Measurements from ENCODE around the gene DUSP6.

DUSP6 gene

DNA sequence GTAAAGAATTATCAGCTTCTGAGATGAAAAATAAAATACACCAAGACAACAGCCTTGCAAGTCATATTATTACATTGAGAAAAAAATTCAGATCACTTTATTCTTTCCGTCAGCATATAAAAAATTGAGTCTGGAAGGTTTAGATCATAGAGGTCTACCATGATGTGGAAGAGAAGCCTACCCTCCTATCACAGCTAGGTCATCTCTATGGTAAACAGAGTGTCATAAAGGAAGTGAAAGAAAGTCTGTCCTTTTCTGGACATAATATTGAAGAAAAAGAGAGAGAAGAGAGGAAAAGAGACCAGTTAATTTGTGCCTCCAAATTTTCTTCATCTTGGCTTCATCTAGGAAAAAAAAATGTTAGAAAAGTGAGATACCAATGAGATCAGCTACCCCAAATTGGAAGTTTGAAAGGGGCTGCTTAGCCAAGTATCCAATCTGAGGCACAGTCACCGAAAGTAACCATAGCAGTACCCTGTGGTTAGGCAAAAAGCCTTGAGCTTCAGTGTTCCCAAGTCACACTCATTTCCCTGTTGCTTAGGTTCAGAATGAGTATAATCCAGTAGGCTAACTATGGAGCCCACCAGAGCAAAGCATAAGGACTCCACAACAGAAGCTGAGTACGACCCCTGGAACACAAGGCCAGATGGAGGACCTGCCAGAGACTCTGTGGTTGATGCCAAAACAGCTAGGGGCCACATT lies 38.1 kb downstream of the DUSP6 start:
- Histone ChIP-seq H3K36me3 (no peaks in the 10 kb centered on the region), H3K27ac (no peak overlapping the region), H3K4me1 (ENCODE audit: control insufficient read depth in 1 of 2, insufficient read depth in 1 of 2, low read depth in 1 of 2, low read length in 1 of 2) (no peaks in the 10 kb centered on the region), H3K27me3 (no peaks in the 10 kb centered on the region), H3K9me3 (no peaks in the 10 kb centered on the region), H3K4me3 (ENCODE audit: low read depth in 1 of 2, low read length in 1 of 2) (no peak overlapping the region)
- TF ChIP-seq, protein P1, sequence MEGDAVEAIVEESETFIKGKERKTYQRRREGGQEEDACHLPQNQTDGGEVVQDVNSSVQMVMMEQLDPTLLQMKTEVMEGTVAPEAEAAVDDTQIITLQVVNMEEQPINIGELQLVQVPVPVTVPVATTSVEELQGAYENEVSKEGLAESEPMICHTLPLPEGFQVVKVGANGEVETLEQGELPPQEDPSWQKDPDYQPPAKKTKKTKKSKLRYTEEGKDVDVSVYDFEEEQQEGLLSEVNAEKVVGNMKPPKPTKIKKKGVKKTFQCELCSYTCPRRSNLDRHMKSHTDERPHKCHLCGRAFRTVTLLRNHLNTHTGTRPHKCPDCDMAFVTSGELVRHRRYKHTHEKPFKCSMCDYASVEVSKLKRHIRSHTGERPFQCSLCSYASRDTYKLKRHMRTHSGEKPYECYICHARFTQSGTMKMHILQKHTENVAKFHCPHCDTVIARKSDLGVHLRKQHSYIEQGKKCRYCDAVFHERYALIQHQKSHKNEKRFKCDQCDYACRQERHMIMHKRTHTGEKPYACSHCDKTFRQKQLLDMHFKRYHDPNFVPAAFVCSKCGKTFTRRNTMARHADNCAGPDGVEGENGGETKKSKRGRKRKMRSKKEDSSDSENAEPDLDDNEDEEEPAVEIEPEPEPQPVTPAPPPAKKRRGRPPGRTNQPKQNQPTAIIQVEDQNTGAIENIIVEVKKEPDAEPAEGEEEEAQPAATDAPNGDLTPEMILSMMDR (IDR thresholded peaks at IDR 0.05): no peak

DNA sequence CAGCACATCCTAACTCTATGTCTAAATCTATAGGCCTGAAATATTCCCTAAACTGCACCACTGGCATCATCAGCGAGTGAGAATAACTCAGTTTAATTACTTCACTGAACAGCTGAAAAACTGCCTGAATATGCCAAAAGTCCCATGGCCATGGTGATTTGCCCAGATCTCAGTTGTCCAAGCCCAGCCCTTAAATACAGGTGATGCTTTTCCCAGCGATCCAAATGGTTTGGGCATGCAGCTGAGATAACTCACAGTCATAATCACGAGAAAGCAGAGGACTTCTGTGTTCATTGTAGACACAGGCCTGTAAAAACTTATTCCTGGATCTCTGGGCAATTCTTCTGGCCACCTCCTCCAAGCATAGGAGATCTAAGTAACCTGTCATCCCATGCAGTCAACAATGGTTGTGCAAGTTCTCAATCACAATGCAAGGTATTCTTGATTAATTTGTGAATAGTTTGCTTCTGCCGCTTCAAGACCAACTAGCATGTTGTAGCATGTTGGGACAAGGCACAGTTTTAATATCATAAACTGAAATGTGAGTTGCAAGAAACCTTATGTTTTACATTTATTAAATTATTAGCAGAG lies 40.5 kb downstream of the DUSP6 start:
- Histone ChIP-seq H3K4me1 (ENCODE audit: control insufficient read depth in 1 of 2, insufficient read depth in 1 of 2, low read depth in 1 of 2, low read length in 1 of 2) (peaks cover 15 to 19% of the 10 kb centered on the region in 2 experiments), H3K27me3 (no peaks in the 10 kb centered on the region), H3K9me3 (no peaks in the 10 kb centered on the region), H3K27ac (no peak overlapping the region), H3K4me3 (ENCODE audit: low read depth in 1 of 2, low read length in 1 of 2) (no peak overlapping the region), H3K36me3 (no peaks in the 10 kb centered on the region)
- TF ChIP-seq, protein P1 (IDR thresholded peaks at IDR 0.05): no peak

DNA sequence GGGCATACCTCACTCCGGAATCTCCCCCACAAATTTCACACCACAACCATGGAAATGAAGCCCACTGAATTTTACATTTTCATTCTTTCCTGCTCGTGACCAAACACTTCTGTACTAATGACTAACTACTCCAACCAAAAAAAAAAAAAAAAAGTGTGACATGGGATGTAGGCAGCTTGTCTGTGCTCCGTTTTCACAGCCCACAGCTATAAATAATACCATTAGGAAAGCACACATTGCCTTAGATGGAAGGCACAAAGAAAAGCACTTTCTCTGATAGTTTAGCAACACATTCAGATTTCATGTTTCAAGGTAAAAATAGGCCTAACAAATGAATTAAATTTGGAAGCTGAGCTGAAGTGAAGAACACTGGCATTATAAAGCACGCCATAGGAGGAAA lies 42.5 kb downstream of the DUSP6 start:
- Histone ChIP-seq H3K9me3 (no peaks in the 10 kb centered on the region), H3K4me1 (ENCODE audit: control insufficient read depth in 1 of 2, insufficient read depth in 1 of 2, low read depth in 1 of 2, low read length in 1 of 2) (peaks cover 33 to 38% of the 10 kb centered on the region in 2 experiments), H3K27me3 (no peaks in the 10 kb centered on the region), H3K27ac (no peak overlapping the region), H3K36me3 (no peaks in the 10 kb centered on the region), H3K4me3 (ENCODE audit: low read depth in 1 of 2, low read length in 1 of 2) (no peak overlapping the region)
- TF ChIP-seq, protein P1 (IDR thresholded peaks at IDR 0.05): no peak

DNA sequence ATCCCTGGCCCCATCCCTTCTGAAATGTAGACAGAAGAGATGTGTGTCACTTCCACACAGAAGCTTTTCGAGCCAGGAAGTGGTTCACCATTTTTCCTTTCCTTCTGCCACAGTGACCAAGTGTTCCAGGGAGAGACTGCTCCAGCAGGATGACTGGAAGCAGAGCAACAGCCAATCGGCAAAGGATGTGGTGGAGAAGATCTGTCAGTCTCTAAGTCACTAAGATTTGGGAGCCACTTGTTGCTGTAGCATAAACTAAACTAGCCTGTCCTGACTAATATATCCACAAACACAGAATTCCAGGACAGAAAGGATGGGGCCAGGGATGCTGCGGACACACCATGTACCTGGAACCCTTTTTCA lies 42.9 kb downstream of the DUSP6 start:
- Histone ChIP-seq H3K4me3 (ENCODE audit: low read depth in 1 of 2, low read length in 1 of 2) (no peak overlapping the region), H3K27me3 (no peaks in the 10 kb centered on the region), H3K9me3 (no peaks in the 10 kb centered on the region), H3K36me3 (no peaks in the 10 kb centered on the region), H3K4me1 (ENCODE audit: control insufficient read depth in 1 of 2, insufficient read depth in 1 of 2, low read depth in 1 of 2, low read length in 1 of 2) (peaks cover 33 to 40% of the 10 kb centered on the region in 2 experiments), H3K27ac (no peak overlapping the region)
- TF ChIP-seq, protein P1 (IDR thresholded peaks at IDR 0.05): no peak

DNA sequence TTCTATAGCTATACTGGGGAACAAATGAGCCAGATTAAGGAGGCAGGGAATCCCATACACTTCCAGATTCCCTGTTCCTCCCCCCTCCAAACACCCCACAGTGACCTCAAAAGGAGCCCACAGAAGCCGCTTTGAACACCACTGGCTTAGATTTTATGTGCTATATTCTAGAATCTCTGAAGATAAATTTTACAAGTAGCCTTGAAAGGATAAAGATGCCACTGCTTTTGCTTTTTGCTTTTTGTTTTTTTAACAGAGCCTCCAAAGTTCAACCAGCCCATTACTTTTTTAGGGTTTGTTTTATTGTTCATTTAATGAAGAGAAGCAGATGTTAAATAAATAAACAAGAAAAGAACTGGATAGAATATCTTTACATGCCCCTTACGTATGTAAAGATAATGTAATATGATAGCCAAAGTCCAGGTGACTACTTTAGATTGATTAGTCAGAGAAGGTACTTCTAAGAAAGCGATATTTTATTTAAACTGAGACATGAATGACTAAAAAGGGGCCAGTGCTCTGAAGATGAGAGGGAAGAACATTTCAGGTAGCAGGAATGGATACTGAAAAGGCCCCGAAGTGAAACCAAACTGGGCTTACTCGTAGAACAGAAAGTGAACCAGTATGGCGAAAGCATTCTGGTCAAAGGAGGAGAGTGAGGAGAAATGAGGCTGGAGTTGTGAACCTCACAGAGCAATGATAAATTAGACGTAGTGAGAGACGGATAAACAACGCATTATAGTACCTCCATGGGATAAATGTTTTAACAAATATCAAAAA lies 44.6 kb downstream of the DUSP6 start:
- TF ChIP-seq, protein P1 (IDR thresholded peaks at IDR 0.05): no peak
- H3K27me3 ChIP-seq: no peaks in the 10 kb centered on the region
- no peaks in the 10 kb centered on the region for H3K9me3 ChIP-seq
- peak overlapping the region; percentile 7 to 13 for H3K4me3 ChIP-seq (ENCODE audit: low read depth in 1 of 2, low read length in 1 of 2)
- peaks cover 33 to 40% of the 10 kb centered on the region in 2 experiments for H3K4me1 ChIP-seq (ENCODE audit: control insufficient read depth in 1 of 2, insufficient read depth in 1 of 2, low read depth in 1 of 2, low read length in 1 of 2)
- no peaks in the 10 kb centered on the region for H3K36me3 ChIP-seq
- H3K27ac ChIP-seq: peak overlapping the region; percentile 83
